ENCODE data around the gene FGD3.

The FGD3 gene

GRCh38 chr9:92966518-92966800 is 19.1 kb downstream of the FGD3 start:
- peaks cover 75% of the 10 kb centered on the region for H3K4me1 Mint-ChIP-seq
- H3K9me3 Mint-ChIP-seq, result no peaks in the 10 kb centered on the region
- no peaks in the 10 kb centered on the region for H3K27me3 Mint-ChIP-seq
- peak overlapping the region; percentile 94 for H3K4me3 Mint-ChIP-seq
- H3K36me3 Mint-ChIP-seq, result peaks cover 4% of the 10 kb centered on the region
- peak overlapping the region; percentile 100 for H3K27ac Mint-ChIP-seq

- Mint-ChIP-seq H3K4me3 (peak overlapping the region; percentile 94), H3K27me3 (no peaks in the 10 kb centered on the region), H3K27ac (peak overlapping the region; percentile 100), H3K9me3 (no peaks in the 10 kb centered on the region), H3K4me1 (peaks cover 80% of the 10 kb centered on the region), H3K36me3 (peaks cover 5% of the 10 kb centered on the region)
Measured at GRCh38 chr9:92968081-92968480, 20.8 kb downstream of the FGD3 start.

GRCh38 chr9:92969516-92970466 is 22.5 kb downstream of the FGD3 start:
- H3K4me1 Mint-ChIP-seq, result peaks cover 87% of the 10 kb centered on the region
- peak overlapping the region; percentile 100 for H3K27ac Mint-ChIP-seq
- peaks cover 5% of the 10 kb centered on the region for H3K36me3 Mint-ChIP-seq
- H3K9me3 Mint-ChIP-seq, result no peaks in the 10 kb centered on the region
- H3K4me3 Mint-ChIP-seq, result peak overlapping the region; percentile 94
- H3K27me3 Mint-ChIP-seq, result no peaks in the 10 kb centered on the region

GRCh38 chr9:92970467-92970923 is 23.2 kb downstream of the FGD3 start:
- Mint-ChIP-seq H3K27me3 (no peaks in the 10 kb centered on the region), H3K9me3 (no peaks in the 10 kb centered on the region), H3K4me1 (peaks cover 93% of the 10 kb centered on the region), H3K4me3 (peak overlapping the region; percentile 94), H3K36me3 (peaks cover 5% of the 10 kb centered on the region), H3K27ac (peak overlapping the region; percentile 70)

GRCh38 chr9:92971121-92971520 is 23.8 kb downstream of the FGD3 start:
- peak overlapping the region; percentile 94 for H3K4me3 Mint-ChIP-seq
- H3K36me3 Mint-ChIP-seq, result peaks cover 5% of the 10 kb centered on the region
- H3K27ac Mint-ChIP-seq, result peak overlapping the region; percentile 38
- no peaks in the 10 kb centered on the region for H3K9me3 Mint-ChIP-seq
- H3K27me3 Mint-ChIP-seq, result no peaks in the 10 kb centered on the region
- H3K4me1 Mint-ChIP-seq, result peaks cover 99% of the 10 kb centered on the region

- peaks cover 5% of the 10 kb centered on the region for H3K36me3 Mint-ChIP-seq
- H3K27ac Mint-ChIP-seq, result peak overlapping the region; percentile 84
- H3K27me3 Mint-ChIP-seq, result no peaks in the 10 kb centered on the region
- peak overlapping the region; percentile 75 for H3K4me3 Mint-ChIP-seq
- H3K4me1 Mint-ChIP-seq, result peaks cover 96% of the 10 kb centered on the region
- H3K9me3 Mint-ChIP-seq, result no peaks in the 10 kb centered on the region
Measured at GRCh38 chr9:92971776-92972175, 24.5 kb downstream of the FGD3 start.

- H3K9me3 Mint-ChIP-seq, result no peaks in the 10 kb centered on the region
- peak overlapping the region; percentile 60 for H3K4me3 Mint-ChIP-seq
- peaks cover 7% of the 10 kb centered on the region for H3K36me3 Mint-ChIP-seq
- H3K4me1 Mint-ChIP-seq, result peaks cover 90% of the 10 kb centered on the region
- H3K27ac Mint-ChIP-seq, result peak overlapping the region; percentile 93
- no peaks in the 10 kb centered on the region for H3K27me3 Mint-ChIP-seq
Measured at GRCh38 chr9:92973700-92974099, 26.4 kb downstream of the FGD3 start.

GRCh38 chr9:92974161-92974661 is 26.9 kb downstream of the FGD3 start:
- peaks cover 7% of the 10 kb centered on the region for H3K36me3 Mint-ChIP-seq
- H3K4me3 Mint-ChIP-seq, result peak overlapping the region; percentile 60
- no peaks in the 10 kb centered on the region for H3K9me3 Mint-ChIP-seq
- H3K27me3 Mint-ChIP-seq, result no peaks in the 10 kb centered on the region
- H3K27ac Mint-ChIP-seq, result peak overlapping the region; percentile 93
- peaks cover 90% of the 10 kb centered on the region for H3K4me1 Mint-ChIP-seq

- Mint-ChIP-seq H3K4me3 (peak overlapping the region; percentile 49), H3K9me3 (no peaks in the 10 kb centered on the region), H3K36me3 (peaks cover 7% of the 10 kb centered on the region), H3K27me3 (no peaks in the 10 kb centered on the region), H3K4me1 (peaks cover 90% of the 10 kb centered on the region), H3K27ac (peak overlapping the region; percentile 93)
Measured at GRCh38 chr9:92974761-92975755, 27.7 kb downstream of the FGD3 start.

- no peak overlapping the region for H3K27ac Mint-ChIP-seq
- no peaks in the 10 kb centered on the region for H3K9me3 Mint-ChIP-seq
- peaks cover 89% of the 10 kb centered on the region for H3K4me1 Mint-ChIP-seq
- no peak overlapping the region for H3K4me3 Mint-ChIP-seq
- H3K27me3 Mint-ChIP-seq, result no peaks in the 10 kb centered on the region
- peaks cover 13% of the 10 kb centered on the region for H3K36me3 Mint-ChIP-seq
Measured at GRCh38 chr9:92976431-92976830, 29.1 kb downstream of the FGD3 start.

- no peaks in the 10 kb centered on the region for H3K9me3 Mint-ChIP-seq
- H3K27ac Mint-ChIP-seq, result peak overlapping the region; percentile 79
- no peaks in the 10 kb centered on the region for H3K27me3 Mint-ChIP-seq
- peak overlapping the region; percentile 54 for H3K4me3 Mint-ChIP-seq
- peaks cover 20% of the 10 kb centered on the region for H3K36me3 Mint-ChIP-seq
- H3K4me1 Mint-ChIP-seq, result peaks cover 89% of the 10 kb centered on the region
Measured at GRCh38 chr9:92977279-92977678, 30.0 kb downstream of the FGD3 start.

GRCh38 chr9:92978345-92978875 is 31.1 kb downstream of the FGD3 start:
- Mint-ChIP-seq H3K27ac (peak overlapping the region; percentile 64), H3K36me3 (peaks cover 21% of the 10 kb centered on the region), H3K27me3 (no peaks in the 10 kb centered on the region), H3K4me1 (peaks cover 82% of the 10 kb centered on the region), H3K4me3 (peak overlapping the region; percentile 49), H3K9me3 (no peaks in the 10 kb centered on the region)

- peaks cover 80% of the 10 kb centered on the region for H3K4me1 Mint-ChIP-seq
- peak overlapping the region; percentile 66 for H3K27ac Mint-ChIP-seq
- no peaks in the 10 kb centered on the region for H3K9me3 Mint-ChIP-seq
- H3K27me3 Mint-ChIP-seq, result no peaks in the 10 kb centered on the region
- peak overlapping the region; percentile 72 for H3K4me3 Mint-ChIP-seq
- H3K36me3 Mint-ChIP-seq, result peaks cover 28% of the 10 kb centered on the region
Measured at GRCh38 chr9:92979283-92980056, 32.1 kb downstream of the FGD3 start.

- H3K27ac Mint-ChIP-seq, result peak overlapping the region; percentile 85
Measured at GRCh38 chr9:92980085-92980745, 32.9 kb downstream of the FGD3 start.

More at GRCh38 chr9:92980085-92980745, 32.9 kb downstream of the FGD3 start:
- no peaks in the 10 kb centered on the region for H3K9me3 Mint-ChIP-seq
- peaks cover 79% of the 10 kb centered on the region for H3K4me1 Mint-ChIP-seq
- no peaks in the 10 kb centered on the region for H3K27me3 Mint-ChIP-seq
- peak overlapping the region; percentile 72 for H3K4me3 Mint-ChIP-seq
- peaks cover 30% of the 10 kb centered on the region for H3K36me3 Mint-ChIP-seq
